Measurements from ENCODE around the gene RNF4.

GRCh38 chr4:2443061-2443730 is 25.7 kb upstream of the RNF4 start:
- TF ChIP-seq POLR2A (IDR thresholded peaks at IDR 0.05), result no peak
- TF ChIP-seq CTCF (IDR thresholded peaks at IDR 0.05), result no peak

Measured in esophagus squamous epithelium (tissue), 4 donors.